ENCODE measurements around the gene SOX12. TPM values are rescaled to one million over a fixed set of nuclear protein-coding genes. Genes with fewer than 3 reads are reported as not detected.
"Not testable (repeated sequence)": the region's sequence is repeated elsewhere in the genome, so short reads cannot be mapped to it uniquely, and the experiment has no call there.

The SOX12 gene
- total RNA-seq, 2 experiments from 2014 or later: 13.1 to 13.3 TPM

GRCh38 chr20:336040-336439 is 10.7 kb downstream of the SOX12 start:
- not testable (repeated sequence) for H3K4me1 Mint-ChIP-seq, H3K9me3 Mint-ChIP-seq, H3K36me3 Mint-ChIP-seq, DNase-seq, H3K27ac Mint-ChIP-seq, H3K27me3 Mint-ChIP-seq, H3K4me3 Mint-ChIP-seq

- Mint-ChIP-seq H3K36me3 (peaks cover 10% of the 10 kb centered on the region), H3K4me3 (no peak overlapping the region), H3K27me3 (no peaks in the 10 kb centered on the region), H3K4me1 (peaks cover 8% of the 10 kb centered on the region), H3K9me3 (peaks cover 7% of the 10 kb centered on the region), H3K27ac (peak overlapping the region; percentile 22)
- DNase-seq: peak; percentile 38
These were observed 16.3 kb downstream of the SOX12 start for GRCh38 chr20:341682-342081.

GRCh38 chr20:343107-343506 is 17.8 kb downstream of the SOX12 start:
- Mint-ChIP-seq H3K4me1 (peaks cover 8% of the 10 kb centered on the region), H3K36me3 (peaks cover 10% of the 10 kb centered on the region), H3K27me3 (no peaks in the 10 kb centered on the region), H3K27ac (no peak overlapping the region), H3K9me3 (peaks cover 7% of the 10 kb centered on the region), H3K4me3 (no peak overlapping the region)
- DNase-seq: no peak

- H3K4me1 Mint-ChIP-seq: peaks cover 8% of the 10 kb centered on the region
- H3K9me3 Mint-ChIP-seq: peaks cover 7% of the 10 kb centered on the region
- H3K27me3 Mint-ChIP-seq: no peaks in the 10 kb centered on the region
- H3K4me3 Mint-ChIP-seq: peak overlapping the region; percentile 82
- DNase-seq: no peak
- peaks cover 10% of the 10 kb centered on the region for H3K36me3 Mint-ChIP-seq
- peak overlapping the region; percentile 69 for H3K27ac Mint-ChIP-seq
These were observed 20.8 kb downstream of the SOX12 start for GRCh38 chr20:346033-346639.

DNA sequence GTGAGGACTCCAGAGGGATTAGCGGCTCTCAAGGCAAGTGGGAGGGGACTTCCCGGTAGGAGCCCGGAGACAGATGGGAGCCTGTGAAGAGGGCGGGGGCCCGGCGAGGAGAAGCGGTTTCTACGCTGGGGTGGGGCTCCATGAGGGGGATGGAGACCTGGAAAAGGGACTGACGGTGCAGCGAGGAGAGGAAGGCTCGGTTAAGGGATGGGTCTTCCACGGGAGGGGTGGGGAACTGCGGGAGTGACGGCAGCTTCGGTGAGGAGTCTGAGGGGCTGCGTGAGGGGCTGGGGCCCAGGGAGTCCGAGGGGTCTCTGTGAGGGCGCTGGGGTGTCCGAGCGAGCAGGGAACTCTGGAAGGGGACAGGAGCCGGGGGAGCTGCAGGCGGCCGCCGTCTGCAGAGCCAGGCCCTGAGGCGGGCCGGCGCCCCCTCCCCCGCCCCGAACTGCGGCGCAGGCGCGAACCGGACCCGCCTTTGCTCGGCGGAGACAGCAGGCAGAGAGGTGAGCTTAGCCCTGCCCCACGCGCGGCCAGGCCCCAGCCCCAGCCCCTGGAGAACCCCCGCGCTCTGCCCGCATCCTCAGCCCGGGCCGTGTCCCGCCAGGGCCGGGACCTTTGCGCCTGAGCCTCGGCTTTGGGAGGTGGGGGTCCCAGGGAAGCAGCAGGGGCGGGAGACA is 21.4 kb downstream of the SOX12 start, which contains the start of gene NRSN2:
Gene NRSN2 (plus strand): TSS at position 472 of the 677 bp plus-strand sequence. CDS start 2,533 bp downstream, outside the sequence.
- H3K4me1 Mint-ChIP-seq: peaks cover 7% of the 10 kb centered on the region
- peak within 1 kb of the TSS; percentile 88 for H3K4me3 Mint-ChIP-seq
- DNase-seq: peak; percentile 58
- H3K27ac Mint-ChIP-seq: peak within 1 kb of the TSS; percentile 69
- peaks cover 8% of the 10 kb centered on the region for H3K36me3 Mint-ChIP-seq
- H3K27me3 Mint-ChIP-seq: no peaks in the 10 kb centered on the region
- H3K9me3 Mint-ChIP-seq: peaks cover 5% of the 10 kb centered on the region

GRCh38 chr20:347317-347639 is 21.9 kb downstream of the SOX12 start:
- H3K36me3 Mint-ChIP-seq: peaks cover 3% of the 10 kb centered on the region
- peaks cover under 1% of the 10 kb centered on the region for H3K9me3 Mint-ChIP-seq
- no peaks in the 10 kb centered on the region for H3K27me3 Mint-ChIP-seq
- peak overlapping the region; percentile 88 for H3K4me3 Mint-ChIP-seq
- H3K27ac Mint-ChIP-seq: no peak overlapping the region
- DNase-seq: no peak
- H3K4me1 Mint-ChIP-seq: peaks cover 6% of the 10 kb centered on the region

DNA sequence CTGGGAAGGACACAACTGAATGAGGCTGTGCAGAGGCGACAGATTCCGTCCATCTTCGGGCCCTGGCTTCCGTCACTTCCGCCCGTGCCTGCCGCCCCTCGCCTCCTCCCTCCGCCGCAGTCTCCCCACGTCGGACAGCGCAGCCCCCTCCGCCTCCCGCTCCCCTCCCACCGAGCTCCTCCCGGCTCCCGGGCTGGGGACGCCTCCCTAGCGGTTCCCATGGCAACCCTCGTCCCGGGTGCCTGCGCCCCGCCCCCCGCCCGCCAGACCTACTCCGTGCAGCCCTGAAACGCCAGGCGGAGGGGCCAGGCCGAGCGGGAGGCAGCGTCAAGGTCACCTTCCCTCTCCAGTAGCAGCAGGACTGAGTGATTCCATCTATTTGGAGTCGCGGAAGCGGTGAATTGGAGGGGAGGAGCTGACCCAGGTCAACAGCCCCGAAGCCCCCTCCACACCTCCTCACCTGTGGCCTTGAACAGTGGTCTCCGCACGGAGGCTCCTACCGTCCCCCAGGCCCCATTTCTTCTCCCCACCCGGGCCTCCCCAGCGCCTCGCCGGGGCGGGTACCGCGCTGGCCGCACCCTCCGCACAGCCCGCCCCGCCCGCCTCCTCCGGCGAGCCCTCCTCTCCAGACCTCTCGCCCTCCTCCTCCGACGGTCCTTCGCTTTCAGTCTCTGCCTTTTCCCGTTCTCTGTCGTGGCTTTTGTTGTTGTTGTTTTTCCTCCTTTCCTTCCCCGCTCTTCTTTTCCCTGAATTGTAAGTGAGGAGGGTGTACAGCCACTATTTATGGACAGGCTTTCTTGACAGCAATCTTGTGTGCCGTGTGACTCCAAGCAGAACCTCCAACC is 22.5 kb downstream of the SOX12 start:
- Mint-ChIP-seq H3K4me3 (peak overlapping the region; percentile 88), H3K27me3 (no peaks in the 10 kb centered on the region), H3K27ac (peak overlapping the region; percentile 67), H3K36me3 (peaks cover 3% of the 10 kb centered on the region), H3K9me3 (no peaks in the 10 kb centered on the region), H3K4me1 (peaks cover 6% of the 10 kb centered on the region)
- DNase-seq: peak; percentile 82

- H3K9me3 Mint-ChIP-seq: no peaks in the 10 kb centered on the region
- no peak overlapping the region for H3K27ac Mint-ChIP-seq
- no peak for DNase-seq
- H3K27me3 Mint-ChIP-seq: no peaks in the 10 kb centered on the region
- peaks cover 2% of the 10 kb centered on the region for H3K36me3 Mint-ChIP-seq
- H3K4me1 Mint-ChIP-seq: peaks cover 6% of the 10 kb centered on the region
- H3K4me3 Mint-ChIP-seq: no peak overlapping the region
These were observed 23.9 kb downstream of the SOX12 start for GRCh38 chr20:348972-349841.

DNA sequence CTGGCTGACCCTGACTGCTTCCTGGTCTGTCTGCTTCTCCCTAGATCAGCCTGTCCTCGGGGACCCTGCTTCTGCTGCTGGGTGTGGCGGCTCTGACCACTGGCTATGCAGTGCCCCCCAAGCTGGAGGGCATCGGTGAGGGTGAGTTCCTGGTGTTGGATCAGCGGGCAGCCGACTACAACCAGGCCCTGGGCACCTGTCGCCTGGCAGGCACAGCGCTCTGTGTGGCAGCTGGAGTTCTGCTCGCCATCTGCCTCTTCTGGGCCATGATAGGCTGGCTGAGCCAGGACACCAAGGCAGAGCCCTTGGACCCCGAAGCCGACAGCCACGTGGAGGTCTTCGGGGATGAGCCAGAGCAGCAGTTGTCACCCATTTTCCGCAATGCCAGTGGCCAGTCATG is 27.8 kb downstream of the SOX12 start:
- H3K36me3 Mint-ChIP-seq: no peaks in the 10 kb centered on the region
- H3K4me1 Mint-ChIP-seq: no peaks in the 10 kb centered on the region
- no peak overlapping the region for H3K27ac Mint-ChIP-seq
- no peaks in the 10 kb centered on the region for H3K9me3 Mint-ChIP-seq
- no peak overlapping the region for H3K4me3 Mint-ChIP-seq
- H3K27me3 Mint-ChIP-seq: no peaks in the 10 kb centered on the region
- no peak for DNase-seq

DNA sequence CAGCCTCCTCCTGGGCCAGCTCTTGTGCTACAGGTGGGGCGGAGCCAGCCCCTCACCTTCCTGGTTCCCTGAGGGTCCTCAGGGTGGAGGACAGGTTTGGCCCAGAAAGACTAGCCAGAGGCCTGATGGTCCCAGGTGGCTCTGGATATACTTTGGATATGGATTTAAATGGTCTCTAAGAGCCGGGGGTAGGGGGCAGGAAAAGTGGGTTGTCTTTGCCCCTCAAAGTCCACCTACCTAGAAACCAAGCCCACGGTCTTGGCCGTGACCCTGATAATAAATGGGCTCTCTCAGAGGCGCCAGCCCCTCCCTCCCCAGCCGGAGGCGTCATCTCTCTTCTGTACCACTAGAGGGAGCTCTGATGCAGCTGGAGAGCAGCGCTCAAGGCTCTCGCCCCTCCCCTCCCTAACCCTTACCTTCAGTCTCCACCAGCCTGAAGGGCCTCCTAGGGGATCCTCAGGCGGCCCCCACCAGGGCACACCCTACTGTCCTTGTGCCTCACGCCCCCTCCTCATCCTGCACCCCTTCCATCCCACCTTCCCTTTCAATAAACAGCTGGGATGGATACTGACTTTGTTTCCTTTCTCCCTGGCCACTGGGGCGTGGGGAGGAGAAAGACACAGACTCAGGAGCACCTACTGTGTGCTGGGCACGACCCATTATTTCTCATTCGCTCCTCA is 29.1 kb downstream of the SOX12 start:
- Mint-ChIP-seq H3K4me3 (no peak overlapping the region), H3K36me3 (no peaks in the 10 kb centered on the region), H3K9me3 (no peaks in the 10 kb centered on the region), H3K27me3 (no peaks in the 10 kb centered on the region), H3K4me1 (no peaks in the 10 kb centered on the region), H3K27ac (no peak overlapping the region)
- peak; percentile 77 for DNase-seq

GRCh38 chr20:356154-356553 is 30.8 kb downstream of the SOX12 start:
- not testable (repeated sequence) for DNase-seq, H3K9me3 Mint-ChIP-seq, H3K36me3 Mint-ChIP-seq, H3K27ac Mint-ChIP-seq, H3K27me3 Mint-ChIP-seq, H3K4me3 Mint-ChIP-seq, H3K4me1 Mint-ChIP-seq

DNA sequence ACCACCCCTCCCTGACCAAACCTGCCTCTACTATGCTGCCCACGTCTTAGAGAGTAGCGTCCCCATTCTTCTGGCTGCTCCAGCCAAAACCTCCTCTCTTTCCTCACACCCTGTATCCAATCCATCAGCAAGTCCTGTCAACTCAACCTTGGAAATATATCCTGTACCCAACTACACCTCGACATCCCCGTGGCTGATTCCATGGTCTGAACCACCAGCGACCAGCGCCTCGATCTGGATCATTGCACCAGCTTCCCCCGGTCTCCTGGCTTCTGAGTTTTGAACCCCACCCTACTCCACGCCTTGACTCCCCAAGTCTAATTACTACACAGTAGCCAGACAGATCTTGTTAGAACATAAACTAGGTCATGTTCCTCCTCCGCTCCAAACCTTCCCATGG is 31.4 kb downstream of the SOX12 start:
- DNase-seq: no peak
- H3K36me3 Mint-ChIP-seq: no peaks in the 10 kb centered on the region
- no peaks in the 10 kb centered on the region for H3K27me3 Mint-ChIP-seq
- H3K27ac Mint-ChIP-seq: no peak overlapping the region
- H3K4me3 Mint-ChIP-seq: no peak overlapping the region
- no peaks in the 10 kb centered on the region for H3K9me3 Mint-ChIP-seq
- no peaks in the 10 kb centered on the region for H3K4me1 Mint-ChIP-seq

DNA sequence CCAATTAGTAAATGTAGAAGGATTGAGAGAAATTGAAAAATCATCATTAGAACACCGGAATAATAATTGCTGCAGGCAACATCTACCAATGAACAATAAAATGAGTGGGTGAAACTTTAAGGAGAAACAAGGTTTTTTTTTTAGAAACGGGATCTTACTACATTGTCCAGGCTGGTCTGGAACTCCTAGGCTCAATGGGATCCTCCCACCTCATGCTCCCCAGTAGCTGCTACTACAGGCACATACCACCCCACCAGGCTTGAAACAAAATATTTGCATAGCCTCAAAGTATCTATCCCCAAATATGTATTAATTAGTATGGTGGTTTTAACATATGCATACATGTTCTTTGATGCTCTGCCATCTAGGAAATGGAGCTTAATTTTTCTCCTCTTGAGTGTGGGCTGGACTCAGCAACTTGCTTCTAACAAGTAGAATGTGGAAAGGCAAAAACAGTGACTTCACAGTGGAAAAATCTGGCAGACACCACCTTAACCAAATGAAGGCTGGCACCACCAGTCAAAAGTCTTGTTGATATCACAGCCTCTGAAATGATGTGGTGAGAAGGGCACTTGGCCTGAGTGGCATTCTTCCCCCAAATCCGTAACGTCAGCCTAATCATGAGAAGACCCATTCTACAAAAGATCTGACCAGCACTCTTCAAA is 33.7 kb downstream of the SOX12 start:
- no peak overlapping the region for H3K4me3 Mint-ChIP-seq
- H3K36me3 Mint-ChIP-seq: no peaks in the 10 kb centered on the region
- DNase-seq: no peak
- no peak overlapping the region for H3K27ac Mint-ChIP-seq
- no peaks in the 10 kb centered on the region for H3K27me3 Mint-ChIP-seq
- peaks cover 6% of the 10 kb centered on the region for H3K4me1 Mint-ChIP-seq
- no peaks in the 10 kb centered on the region for H3K9me3 Mint-ChIP-seq

- Mint-ChIP-seq H3K36me3 (no peaks in the 10 kb centered on the region), H3K4me1 (peaks cover 21% of the 10 kb centered on the region), H3K9me3 (no peaks in the 10 kb centered on the region), H3K4me3 (no peak overlapping the region), H3K27me3 (no peaks in the 10 kb centered on the region), H3K27ac (peak overlapping the region; percentile 27)
- DNase-seq: no peak
These were observed 36.2 kb downstream of the SOX12 start for GRCh38 chr20:361561-361960.
